ENCODE measurements around the gene ABLIM2.

ABLIM2 gene

GRCh38 chr4:8048856-8049676, 109.5 kb downstream of the ABLIM2 start:
- H3K4me1 ChIP-seq (ENCODE audit: insufficient read depth, low read length), result peaks cover 39% of the 10 kb centered on the region
- no peak overlapping the region for H3K9ac ChIP-seq (ENCODE audit: low read depth, low read length)

GRCh38 chr4:8047837-8048678, 110.6 kb downstream of the ABLIM2 start:
- Histone ChIP-seq H3K4me1 (ENCODE audit: insufficient read depth, low read length) (peaks cover 39% of the 10 kb centered on the region), H3K9me3 (ENCODE audit: control insufficient read depth, insufficient read depth, low read length) (no peaks in the 10 kb centered on the region), H3K9ac (ENCODE audit: low read depth, low read length) (no peak overlapping the region), H3K36me3 (ENCODE audit: insufficient read depth, low read length) (no peaks in the 10 kb centered on the region)

More at GRCh38 chr4:8048856-8049676, 109.5 kb downstream of the ABLIM2 start:
- no peaks in the 10 kb centered on the region for H3K9me3 ChIP-seq (ENCODE audit: control insufficient read depth, insufficient read depth, low read length)
- H3K36me3 ChIP-seq (ENCODE audit: insufficient read depth, low read length), result no peaks in the 10 kb centered on the region

GRCh38 chr4:8046925-8047541, 111.6 kb downstream of the ABLIM2 start:
- peaks cover 33% of the 10 kb centered on the region for H3K4me1 ChIP-seq (ENCODE audit: insufficient read depth, low read length)
- no peaks in the 10 kb centered on the region for H3K9me3 ChIP-seq (ENCODE audit: control insufficient read depth, insufficient read depth, low read length)
- H3K36me3 ChIP-seq (ENCODE audit: insufficient read depth, low read length), result no peaks in the 10 kb centered on the region
- no peak overlapping the region for H3K9ac ChIP-seq (ENCODE audit: low read depth, low read length)

- Histone ChIP-seq H3K4me1 (ENCODE audit: insufficient read depth, low read length) (peaks cover 24% of the 10 kb centered on the region), H3K36me3 (ENCODE audit: insufficient read depth, low read length) (no peaks in the 10 kb centered on the region), H3K9me3 (ENCODE audit: control insufficient read depth, insufficient read depth, low read length) (no peaks in the 10 kb centered on the region), H3K9ac (ENCODE audit: low read depth, low read length) (no peak overlapping the region)
These were observed 112.7 kb downstream of the ABLIM2 start for GRCh38 chr4:8045909-8046308.

GRCh38 chr4:8044699-8045098, 113.9 kb downstream of the ABLIM2 start:
- no peak overlapping the region for H3K9ac ChIP-seq (ENCODE audit: low read depth, low read length)
- no peaks in the 10 kb centered on the region for H3K9me3 ChIP-seq (ENCODE audit: control insufficient read depth, insufficient read depth, low read length)
- H3K4me1 ChIP-seq (ENCODE audit: insufficient read depth, low read length), result peaks cover 17% of the 10 kb centered on the region
- no peaks in the 10 kb centered on the region for H3K36me3 ChIP-seq (ENCODE audit: insufficient read depth, low read length)

GRCh38 chr4:8044244-8044643, 114.4 kb downstream of the ABLIM2 start:
- peaks cover 15% of the 10 kb centered on the region for H3K4me1 ChIP-seq (ENCODE audit: insufficient read depth, low read length)
- no peaks in the 10 kb centered on the region for H3K36me3 ChIP-seq (ENCODE audit: insufficient read depth, low read length)
- H3K9me3 ChIP-seq (ENCODE audit: control insufficient read depth, insufficient read depth, low read length), result no peaks in the 10 kb centered on the region
- H3K9ac ChIP-seq (ENCODE audit: low read depth, low read length), result no peak overlapping the region

- H3K36me3 ChIP-seq (ENCODE audit: insufficient read depth, low read length), result no peaks in the 10 kb centered on the region
- H3K9ac ChIP-seq (ENCODE audit: low read depth, low read length), result no peak overlapping the region
- H3K9me3 ChIP-seq (ENCODE audit: control insufficient read depth, insufficient read depth, low read length), result no peaks in the 10 kb centered on the region
- peaks cover 9% of the 10 kb centered on the region; the same call in 1 of the 2 replicates for H3K4me1 ChIP-seq (ENCODE audit: insufficient read depth, low read length)
These were observed 115.0 kb downstream of the ABLIM2 start for GRCh38 chr4:8043596-8043995.

- no peaks in the 10 kb centered on the region for H3K9me3 ChIP-seq (ENCODE audit: control insufficient read depth, insufficient read depth, low read length)
- H3K36me3 ChIP-seq (ENCODE audit: insufficient read depth, low read length), result no peaks in the 10 kb centered on the region
- H3K9ac ChIP-seq (ENCODE audit: low read depth, low read length), result no peak overlapping the region
- H3K4me1 ChIP-seq (ENCODE audit: insufficient read depth, low read length), result no peaks in the 10 kb centered on the region
These were observed 116.7 kb downstream of the ABLIM2 start for GRCh38 chr4:8041868-8042267.

GRCh38 chr4:8041172-8041571, 117.4 kb downstream of the ABLIM2 start:
- Histone ChIP-seq H3K9me3 (ENCODE audit: control insufficient read depth, insufficient read depth, low read length) (no peaks in the 10 kb centered on the region), H3K4me1 (ENCODE audit: insufficient read depth, low read length) (no peaks in the 10 kb centered on the region), H3K9ac (ENCODE audit: low read depth, low read length) (no peak overlapping the region), H3K36me3 (ENCODE audit: insufficient read depth, low read length) (no peaks in the 10 kb centered on the region; the same call in 1 of the 2 replicates)

- no peaks in the 10 kb centered on the region; the same call in 1 of the 2 replicates for H3K36me3 ChIP-seq (ENCODE audit: insufficient read depth, low read length)
- H3K9me3 ChIP-seq (ENCODE audit: control insufficient read depth, insufficient read depth, low read length), result no peaks in the 10 kb centered on the region
- H3K4me1 ChIP-seq (ENCODE audit: insufficient read depth, low read length), result no peaks in the 10 kb centered on the region
- no peak overlapping the region for H3K9ac ChIP-seq (ENCODE audit: low read depth, low read length)
These were observed 118.0 kb downstream of the ABLIM2 start for GRCh38 chr4:8040607-8041006.

- no peaks in the 10 kb centered on the region; the same call in 1 of the 2 replicates for H3K36me3 ChIP-seq (ENCODE audit: insufficient read depth, low read length)
- H3K9ac ChIP-seq (ENCODE audit: low read depth, low read length), result no peak overlapping the region
- H3K4me1 ChIP-seq (ENCODE audit: insufficient read depth, low read length), result no peaks in the 10 kb centered on the region
- H3K9me3 ChIP-seq (ENCODE audit: control insufficient read depth, insufficient read depth, low read length), result no peaks in the 10 kb centered on the region
These were observed 118.8 kb downstream of the ABLIM2 start for GRCh38 chr4:8039853-8040252.

GRCh38 chr4:8039290-8039689, 119.3 kb downstream of the ABLIM2 start:
- H3K9ac ChIP-seq (ENCODE audit: low read depth, low read length), result no peak overlapping the region
- no peaks in the 10 kb centered on the region for H3K4me1 ChIP-seq (ENCODE audit: insufficient read depth, low read length)
- no peaks in the 10 kb centered on the region; the same call in 1 of the 2 replicates for H3K36me3 ChIP-seq (ENCODE audit: insufficient read depth, low read length)
- no peaks in the 10 kb centered on the region for H3K9me3 ChIP-seq (ENCODE audit: control insufficient read depth, insufficient read depth, low read length)

- Histone ChIP-seq H3K9ac (ENCODE audit: low read depth, low read length) (no peak overlapping the region), H3K9me3 (ENCODE audit: control insufficient read depth, insufficient read depth, low read length) (no peaks in the 10 kb centered on the region), H3K4me1 (ENCODE audit: insufficient read depth, low read length) (no peaks in the 10 kb centered on the region), H3K36me3 (ENCODE audit: insufficient read depth, low read length) (no peaks in the 10 kb centered on the region; the same call in 1 of the 2 replicates)
These were observed 119.8 kb downstream of the ABLIM2 start for GRCh38 chr4:8038719-8039251.

- H3K9ac ChIP-seq (ENCODE audit: low read depth, low read length), result no peak overlapping the region
- H3K4me1 ChIP-seq (ENCODE audit: insufficient read depth, low read length), result no peaks in the 10 kb centered on the region
- no peaks in the 10 kb centered on the region; the same call in 1 of the 2 replicates for H3K36me3 ChIP-seq (ENCODE audit: insufficient read depth, low read length)
- H3K9me3 ChIP-seq (ENCODE audit: control insufficient read depth, insufficient read depth, low read length), result no peaks in the 10 kb centered on the region
These were observed 120.5 kb downstream of the ABLIM2 start for GRCh38 chr4:8038083-8038482.

Measured in ES-I3 (cell line).